ENCODE data around the gene INSYN1.

INSYN1 gene

GRCh38 chr15:73765778-73766177, 12.6 kb upstream of the INSYN1 start:
- H3F3A ChIP-seq (ENCODE audit: insufficient read depth): no peaks in the 10 kb centered on the region
- no peaks in the 10 kb centered on the region for H3K79me2 ChIP-seq (ENCODE audit: insufficient read depth, low read length)
- TF ChIP-seq CTCF (IDR thresholded peaks at IDR 0.05; ENCODE audit: insufficient read depth, low read length, poor library complexity, severe bottlenecking) (no peak), EZH2phosphoT487 (conservative IDR thresholded peaks at IDR 0.05; ENCODE audit: low read length) (no peak)
- H3K4me2 ChIP-seq (ENCODE audit: low read depth, low read length, poor library complexity, severe bottlenecking): no peak overlapping the region
- H2AFZ ChIP-seq (ENCODE audit: low read depth, low read length, severe bottlenecking): no peak overlapping the region
- H4K20me1 ChIP-seq (ENCODE audit: low read depth, low read length): no peaks in the 10 kb centered on the region
- no peak overlapping the region for H3K27ac ChIP-seq (ENCODE audit: low read depth, low read length)
- H3K27me3 ChIP-seq (ENCODE audit: low read length): no peaks in the 10 kb centered on the region
- H3K36me3 ChIP-seq (ENCODE audit: low read length): no peaks in the 10 kb centered on the region
- H3K9ac ChIP-seq (ENCODE audit: low read length): no peak overlapping the region
- H3K9me3 ChIP-seq (ENCODE audit: insufficient read depth, low read length): no peaks in the 10 kb centered on the region
- H3K9me2 ChIP-seq (replicated peaks; ENCODE audit: insufficient read depth, low read length): no peaks in the 10 kb centered on the region
- H3K4me3 ChIP-seq (ENCODE audit: insufficient read depth, low read length, poor library complexity, severe bottlenecking): no peak overlapping the region

- TF ChIP-seq CTCF (IDR thresholded peaks at IDR 0.05; ENCODE audit: insufficient read depth, low read length, poor library complexity, severe bottlenecking): no peak
- no peak for TF ChIP-seq EZH2phosphoT487 (conservative IDR thresholded peaks at IDR 0.05; ENCODE audit: low read length)
- no peak overlapping the region for H3K27ac ChIP-seq (ENCODE audit: low read depth, low read length)
- H3K27me3 ChIP-seq (ENCODE audit: low read length): no peaks in the 10 kb centered on the region
- H3K36me3 ChIP-seq (ENCODE audit: low read length): no peaks in the 10 kb centered on the region
- H3K9ac ChIP-seq (ENCODE audit: low read length): no peak overlapping the region
- no peaks in the 10 kb centered on the region for H3F3A ChIP-seq (ENCODE audit: insufficient read depth)
- no peaks in the 10 kb centered on the region for H3K9me2 ChIP-seq (replicated peaks; ENCODE audit: insufficient read depth, low read length)
- no peaks in the 10 kb centered on the region for H3K9me3 ChIP-seq (ENCODE audit: insufficient read depth, low read length)
- no peak overlapping the region for H3K4me2 ChIP-seq (ENCODE audit: low read depth, low read length, poor library complexity, severe bottlenecking)
- no peaks in the 10 kb centered on the region for H4K20me1 ChIP-seq (ENCODE audit: low read depth, low read length)
- H3K4me3 ChIP-seq (ENCODE audit: insufficient read depth, low read length, poor library complexity, severe bottlenecking): no peak overlapping the region
- no peak overlapping the region for H2AFZ ChIP-seq (ENCODE audit: low read depth, low read length, severe bottlenecking)
- H3K79me2 ChIP-seq (ENCODE audit: insufficient read depth, low read length): no peaks in the 10 kb centered on the region
Observed at GRCh38 chr15:73763931-73764330, 10.8 kb upstream of the INSYN1 start.

- H3K79me2 ChIP-seq (ENCODE audit: insufficient read depth, low read length): no peaks in the 10 kb centered on the region
- H3F3A ChIP-seq (ENCODE audit: insufficient read depth): no peaks in the 10 kb centered on the region
- no peak for TF ChIP-seq CTCF (IDR thresholded peaks at IDR 0.05; ENCODE audit: insufficient read depth, low read length, poor library complexity, severe bottlenecking)
- TF ChIP-seq EZH2phosphoT487 (conservative IDR thresholded peaks at IDR 0.05; ENCODE audit: low read length): no peak
- H3K9me3 ChIP-seq (ENCODE audit: insufficient read depth, low read length): no peaks in the 10 kb centered on the region
- no peak overlapping the region for H3K9ac ChIP-seq (ENCODE audit: low read length)
- H3K27me3 ChIP-seq (ENCODE audit: low read length): no peaks in the 10 kb centered on the region
- no peak overlapping the region for H3K4me3 ChIP-seq (ENCODE audit: insufficient read depth, low read length, poor library complexity, severe bottlenecking)
- H3K36me3 ChIP-seq (ENCODE audit: low read length): no peaks in the 10 kb centered on the region
- H2AFZ ChIP-seq (ENCODE audit: low read depth, low read length, severe bottlenecking): no peak overlapping the region
- no peak overlapping the region for H3K4me2 ChIP-seq (ENCODE audit: low read depth, low read length, poor library complexity, severe bottlenecking)
- H3K9me2 ChIP-seq (replicated peaks; ENCODE audit: insufficient read depth, low read length): no peaks in the 10 kb centered on the region
- no peak overlapping the region for H3K27ac ChIP-seq (ENCODE audit: low read depth, low read length)
- no peaks in the 10 kb centered on the region for H4K20me1 ChIP-seq (ENCODE audit: low read depth, low read length)
Observed at GRCh38 chr15:73760330-73761329, 7.5 kb upstream of the INSYN1 start.
